Measurements from ENCODE around the gene OR6A2. TPM values are rescaled to one million over a fixed set of nuclear protein-coding genes. Genes with fewer than 3 reads are reported as not detected.

The OR6A2 gene
- total RNA-seq, 1 experiment from 2014 or later: 0.33 TPM

DNA sequence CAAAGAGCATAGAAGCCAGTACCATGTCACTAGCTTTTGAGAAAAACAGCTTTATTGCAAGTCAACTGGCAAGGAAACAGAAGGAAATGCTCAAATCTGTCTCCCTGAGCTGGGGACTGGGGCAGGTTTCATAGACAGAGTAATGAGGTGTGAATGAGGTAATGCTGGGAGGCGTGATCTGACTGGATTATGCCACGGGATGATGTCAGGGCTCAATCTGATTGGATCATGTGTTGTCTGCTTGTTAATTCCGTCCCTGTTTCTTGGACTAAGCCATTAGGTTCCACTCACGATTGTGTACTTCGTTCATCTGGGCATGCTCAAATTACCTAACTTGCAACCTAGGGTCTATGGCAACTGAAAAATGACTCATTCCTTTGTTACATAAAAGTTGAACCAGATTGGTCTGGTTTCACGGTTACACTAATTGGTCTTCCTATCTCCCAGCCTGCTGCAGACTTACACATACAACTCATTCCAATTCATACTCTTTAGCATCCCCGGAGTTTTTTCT, 25.8 kb upstream of the OR6A2 start:
- Histone ChIP-seq H3K27me3 (ENCODE audit: insufficient read depth, low read length) (no peaks in the 10 kb centered on the region), H4K8ac (replicated peaks; ENCODE audit: insufficient read length, low read depth, low read length) (no peak overlapping the region), H3T11ph (ENCODE audit: low read length) (no peak overlapping the region), H2AK5ac (ENCODE audit: insufficient read length, low read length) (no peak overlapping the region), H3K9ac (ENCODE audit: extremely low read depth, insufficient read length, low read length) (no peak overlapping the region), H3K23me2 (ENCODE audit: insufficient read length, low read depth, low read length, poor library complexity, severe bottlenecking) (no peaks in the 10 kb centered on the region), H3K27ac (ENCODE audit: insufficient read length, low read depth, low read length) (no peak overlapping the region), H3K9me3 (ENCODE audit: control insufficient read depth, low read depth, low read length) (no peaks in the 10 kb centered on the region), H3K18ac (ENCODE audit: insufficient read length, low read depth, low read length) (no peak overlapping the region), H3K23ac (ENCODE audit: insufficient read length, low read depth, low read length) (no peak overlapping the region), H3K79me1 (ENCODE audit: insufficient read depth, low read depth, low read length, poor library complexity, severe bottlenecking) (no peaks in the 10 kb centered on the region), H3K4me1 (ENCODE audit: insufficient read depth, low read length) (no peaks in the 10 kb centered on the region), H3K56ac (ENCODE audit: insufficient read length, low read depth, low read length) (no peak overlapping the region), H2BK15ac (ENCODE audit: low read depth, low read length) (no peak overlapping the region), H3K14ac (ENCODE audit: insufficient read depth, low read length) (no peak overlapping the region), H2BK20ac (ENCODE audit: low read depth, low read length, poor library complexity, severe bottlenecking) (no peak overlapping the region), H2BK5ac (ENCODE audit: insufficient read length, low read length) (no peak overlapping the region), H4K20me1 (ENCODE audit: control insufficient read depth, insufficient read depth, insufficient read length) (no peaks in the 10 kb centered on the region), H3K4ac (ENCODE audit: low read depth, low read length) (no peak overlapping the region), H4K5ac (ENCODE audit: insufficient read length, low read depth, low read length) (no peak overlapping the region), H3K79me2 (ENCODE audit: insufficient read depth, low read length) (no peaks in the 10 kb centered on the region), H2AFZ (ENCODE audit: low read length) (no peak overlapping the region), H2BK120ac (ENCODE audit: low read depth, low read length, poor library complexity, severe bottlenecking) (no peak overlapping the region), H2BK12ac (ENCODE audit: insufficient read length, low read depth, low read length) (no peak overlapping the region), H3K4me2 (ENCODE audit: insufficient read depth, insufficient read length, low read length) (no peak overlapping the region), H4K91ac (ENCODE audit: insufficient read length, low read depth, low read length) (no peak overlapping the region)
- peaks cover under 1 to 2% of the 10 kb centered on the region in 2 experiments; a peak in 3 of 5 replicates for H3K9me3 Mint-ChIP-seq
- H3K27me3 Mint-ChIP-seq (ENCODE audit: low read depth): no peaks in the 10 kb centered on the region
- H3K4me1 Mint-ChIP-seq: peaks cover 0 to 2% of the 10 kb centered on the region in 2 experiments; a peak in 1 of 4 replicates
- H3K27ac Mint-ChIP-seq: no peak overlapping the region
- no peaks in the 10 kb centered on the region; a peak in 2 of 7 replicates for H3K36me3 Mint-ChIP-seq (ENCODE audit: insufficient read depth in 1 of 3, low read depth in 3 of 3)
- TF ChIP-seq, protein P1, sequence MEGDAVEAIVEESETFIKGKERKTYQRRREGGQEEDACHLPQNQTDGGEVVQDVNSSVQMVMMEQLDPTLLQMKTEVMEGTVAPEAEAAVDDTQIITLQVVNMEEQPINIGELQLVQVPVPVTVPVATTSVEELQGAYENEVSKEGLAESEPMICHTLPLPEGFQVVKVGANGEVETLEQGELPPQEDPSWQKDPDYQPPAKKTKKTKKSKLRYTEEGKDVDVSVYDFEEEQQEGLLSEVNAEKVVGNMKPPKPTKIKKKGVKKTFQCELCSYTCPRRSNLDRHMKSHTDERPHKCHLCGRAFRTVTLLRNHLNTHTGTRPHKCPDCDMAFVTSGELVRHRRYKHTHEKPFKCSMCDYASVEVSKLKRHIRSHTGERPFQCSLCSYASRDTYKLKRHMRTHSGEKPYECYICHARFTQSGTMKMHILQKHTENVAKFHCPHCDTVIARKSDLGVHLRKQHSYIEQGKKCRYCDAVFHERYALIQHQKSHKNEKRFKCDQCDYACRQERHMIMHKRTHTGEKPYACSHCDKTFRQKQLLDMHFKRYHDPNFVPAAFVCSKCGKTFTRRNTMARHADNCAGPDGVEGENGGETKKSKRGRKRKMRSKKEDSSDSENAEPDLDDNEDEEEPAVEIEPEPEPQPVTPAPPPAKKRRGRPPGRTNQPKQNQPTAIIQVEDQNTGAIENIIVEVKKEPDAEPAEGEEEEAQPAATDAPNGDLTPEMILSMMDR (conservative IDR thresholded peaks at IDR 0.05): no peak
- no peak overlapping the region for H3K4me3 Mint-ChIP-seq
- no CpG with 5 or more reads among the region's 7 CpGs for WGBS (ENCODE audit: extremely low coverage, insufficient read length, low lambda C conversion rate)
- DNase-seq: no peak

Measured in H9 (cell line).